OCI-LY3 (cell line): Measurements from ENCODE around the gene EIF2S2.

Experiments used
- CTCF ChIP-seq: fragments of 200-600, 300-600 bp; sonication (generic); IDR thresholded peaks from 2 replicates; pipeline ENCODE4 v1.5.1; 2014; ENCODE audit warnings: antibody characterized with exemption, low read length, low read depth
- EZH2phosphoT487 ChIP-seq: fragments of 200-600 bp; shearing (Covaris generic); IDR thresholded peaks from 2 replicates; pipeline ENCODE4 v1.6.1; 2018; ENCODE audit warnings: antibody characterized with exemption, mixed run types, low read depth

GRCh38 chr20:34082232-34082887 is 29.7 kb downstream of the EIF2S2 start:
- TF ChIP-seq CTCF: no peak
- no peak for TF ChIP-seq EZH2phosphoT487
